HG03196 (cell line): ENCODE measurements around the gene PLEKHG5.
"Not testable (repeated sequence)": the region's sequence is repeated elsewhere in the genome, so short reads cannot be mapped to it uniquely, and the experiment has no call there.

ENCODE experiments used
- ATAC-seq: cut with Tn5 transposase; IDR thresholded peaks from one replicate; pipeline ENCODE4 v1.9.1; 2021; ENCODE audit not compliant: unreplicated experiment

The PLEKHG5 gene

GRCh38 chr1:6447818-6448748 is 43.4 kb downstream of the PLEKHG5 start:
- ATAC-seq, result no peak

- ATAC-seq, result no peak
Measured at GRCh38 chr1:6447016-6447817, 44.2 kb downstream of the PLEKHG5 start.

GRCh38 chr1:6446665-6447015 is 44.8 kb downstream of the PLEKHG5 start:
- no peak for ATAC-seq

- ATAC-seq, result not testable (repeated sequence)
Measured at GRCh38 chr1:6445929-6446328, 45.5 kb downstream of the PLEKHG5 start.

- no peak for ATAC-seq
Measured at GRCh38 chr1:6445062-6445763, 46.3 kb downstream of the PLEKHG5 start.

- ATAC-seq, result no peak
Measured at GRCh38 chr1:6444377-6444776, 47.1 kb downstream of the PLEKHG5 start.

GRCh38 chr1:6443339-6444115 is 47.9 kb downstream of the PLEKHG5 start:
- ATAC-seq, result no peak

GRCh38 chr1:6441586-6441985 is 49.9 kb downstream of the PLEKHG5 start:
- no peak for ATAC-seq

- no peak for ATAC-seq
Measured at GRCh38 chr1:6440198-6441126, 51.0 kb downstream of the PLEKHG5 start.

GRCh38 chr1:6438047-6438525 is 53.4 kb downstream of the PLEKHG5 start:
- no peak for ATAC-seq

- not testable (repeated sequence) for ATAC-seq
Measured at GRCh38 chr1:6437012-6437700, 54.3 kb downstream of the PLEKHG5 start.

GRCh38 chr1:6436277-6436676 is 55.2 kb downstream of the PLEKHG5 start:
- not testable (repeated sequence) for ATAC-seq

- no peak for ATAC-seq
Measured at GRCh38 chr1:6435547-6435946, 55.9 kb downstream of the PLEKHG5 start.

- no peak for ATAC-seq
Measured at GRCh38 chr1:6435129-6435528, 56.3 kb downstream of the PLEKHG5 start.

- no peak for ATAC-seq
Measured at GRCh38 chr1:6434186-6434585, 57.3 kb downstream of the PLEKHG5 start.

GRCh38 chr1:6431645-6432579 is 59.6 kb downstream of the PLEKHG5 start:
- not testable (repeated sequence) for ATAC-seq

GRCh38 chr1:6429660-6430411 is 61.6 kb downstream of the PLEKHG5 start:
- ATAC-seq, result not testable (repeated sequence)
